GM12874 (cell line): ENCODE data around the gene PCK1.

Experiments
- CTCF ChIP-seq: IDR thresholded peaks from 2 replicates; pipeline ENCODE4 v1.5.1; 2011; ENCODE audit warnings: low read depth, mild to moderate bottlenecking, control low read depth, low read length, moderate library complexity; ENCODE audit not compliant: insufficient read depth

Gene PCK1

DNA sequence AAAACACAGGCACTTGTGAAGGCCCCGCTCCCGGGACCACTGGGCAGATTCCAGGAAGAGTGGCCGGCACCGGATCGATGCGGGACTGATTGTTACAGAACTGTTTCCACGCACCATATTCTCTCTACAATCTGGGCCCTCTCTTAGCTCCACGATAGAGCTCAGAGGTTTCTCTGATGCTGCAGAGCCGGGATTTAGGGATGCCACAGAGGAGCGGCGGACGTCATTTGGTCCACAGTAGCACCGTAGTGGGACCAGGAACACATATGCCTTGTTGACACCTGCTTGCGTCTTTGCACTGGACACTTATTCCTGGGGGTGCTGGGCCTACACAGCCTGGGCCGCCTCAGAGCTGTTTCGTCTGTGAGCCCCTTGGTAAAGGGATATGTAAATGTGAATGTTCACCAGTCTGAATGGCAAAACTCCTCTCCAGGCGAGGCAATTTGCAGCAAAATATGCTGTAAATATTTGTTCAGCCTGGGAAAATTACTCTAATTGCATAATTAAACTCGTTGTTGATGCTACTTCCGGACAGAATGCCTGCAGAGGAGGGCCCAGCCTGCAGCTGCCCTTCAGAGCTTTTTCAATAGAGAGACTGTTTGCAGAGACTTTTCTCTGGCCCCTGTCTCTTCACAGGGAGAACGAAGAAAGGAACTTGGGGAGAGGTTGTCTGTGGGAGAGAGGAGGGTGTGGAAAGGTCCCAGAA, 9.4 kb downstream of the PCK1 start:
- no peak for TF ChIP-seq CTCF

- TF ChIP-seq CTCF, result no peak
Measured at GRCh38 chr20:57570920-57571319, 10.0 kb downstream of the PCK1 start.

- TF ChIP-seq CTCF, result no peak
Measured at GRCh38 chr20:57571782-57572416, 11.0 kb downstream of the PCK1 start.

GRCh38 chr20:57573242-57573641, 12.3 kb downstream of the PCK1 start:
- no peak for TF ChIP-seq CTCF

DNA sequence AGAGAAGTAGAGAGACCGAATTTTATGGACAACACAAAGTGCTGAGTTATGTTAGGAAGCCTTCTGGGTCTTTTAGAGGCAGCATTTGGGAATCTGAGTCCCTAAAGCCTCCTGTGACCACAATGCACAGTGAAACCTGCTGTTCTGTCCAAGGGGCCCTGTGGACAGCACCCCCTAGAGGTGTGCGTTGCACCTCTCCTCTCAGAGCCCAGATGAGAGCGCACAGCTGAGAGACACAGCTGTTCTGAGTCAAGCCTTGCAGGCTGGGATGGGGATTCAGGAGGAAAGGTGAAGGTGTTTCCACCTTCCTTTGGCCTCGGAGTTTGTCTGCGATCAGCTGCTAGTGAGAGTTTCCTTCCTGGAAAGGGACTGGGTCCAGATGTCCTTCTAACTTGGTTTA, 13.0 kb downstream of the PCK1 start:
- peak; percentile 40; the same call in 1 of the 2 replicates for TF ChIP-seq CTCF

GRCh38 chr20:57574954-57575353, 14.0 kb downstream of the PCK1 start:
- no peak for TF ChIP-seq CTCF

- no peak for TF ChIP-seq CTCF
Measured at GRCh38 chr20:57576002-57576401, 15.1 kb downstream of the PCK1 start.
